Naive thymus-derived CD8-positive, alpha-beta T cell (primary cell): Measurements from ENCODE around the gene VPS16. TPM values are rescaled to one million over a fixed set of nuclear protein-coding genes. Genes with fewer than 3 reads are reported as not detected.
"Not testable (repeated sequence)": the region's sequence is repeated elsewhere in the genome, so short reads cannot be mapped to it uniquely, and the experiment has no call there.

Experiments
- ATAC-seq, 2 donors: fragments of 150-1000 bp; cut with Tn5 transposase in 1 of 2; sonication (Bioruptor Pico), chemical (Tn5 transposase) in 1 of 2; 1 replicate in 1 of 2; 2 replicates in 1 of 2; pipeline ENCODE4 v1.10.0; 2021; ENCODE audit warnings: mild to moderate bottlenecking in 2 of 2, moderate library complexity in 2 of 2
- POLR2A ChIA-PET: fragments of 350-600 bp; sonication (Branson Sonifier 250); formaldehyde crosslinking; loops from one replicate; lab custom pipeline; 2021; ENCODE audit warnings: antibody characterized with exemption; lab: Charles Lee
- DNase-seq, 10 donors: peaks; one replicate each; pipeline versions ENCODE4 v3.0.0 to v3.0.0-alpha.2; 2020 to 2022
- H3K27ac Mint-ChIP-seq, 10 donors: one replicate each; pipeline ENCODE4 v1.8.0; 2020 to 2022; ENCODE audit warnings: mild to moderate bottlenecking in 10 of 10, mixed read lengths in 10 of 10, moderate library complexity in 4 of 10, inconsistent platforms in 1 of 10
- H3K27me3 Mint-ChIP-seq, 5 donors: one replicate each; pipeline ENCODE4 v1.8.0; 2021 to 2022; ENCODE audit warnings: mixed read lengths in 5 of 5
- H3K36me3 Mint-ChIP-seq, 3 donors: one replicate each; pipeline ENCODE4 v1.8.0; 2020 to 2022; ENCODE audit warnings: mixed read lengths in 3 of 3, mild to moderate bottlenecking in 2 of 3, inconsistent platforms in 1 of 3
- H3K4me1 Mint-ChIP-seq, 4 donors: one replicate each; pipeline ENCODE4 v1.8.0; 2021 to 2022; ENCODE audit warnings: mixed read lengths in 4 of 4
- H3K4me3 Mint-ChIP-seq, 10 donors: one replicate each; pipeline ENCODE4 v1.8.0; 2020 to 2022; ENCODE audit warnings: mild to moderate bottlenecking in 10 of 10, mixed read lengths in 10 of 10, moderate library complexity in 6 of 10, inconsistent platforms in 1 of 10
- H3K9me3 Mint-ChIP-seq, 9 donors: one replicate each; pipeline ENCODE4 v1.8.0; 2020 to 2022; ENCODE audit warnings: mixed read lengths in 9 of 9, mild to moderate bottlenecking in 3 of 9, inconsistent platforms in 1 of 9, moderate library complexity in 1 of 9
- polyA plus RNA-seq, 3 donors: library from polyadenylated mRNA; unstranded; fragments of 300-500 nt; fragmentation: Illumina TruSeq; gene quantifications; one replicate each; pipeline ENCODE4 v1.2.3, GENCODE V29; 2021
- total RNA-seq, 8 experiments: library from RNA in 2 of 8; stranded (reverse) in 2 of 8; gene quantifications; one replicate each; pipeline ENCODE4 v1.2.3 and lab custom pipeline; 2021 to 2026

VPS16 gene
- total and polyA plus RNA-seq, 5 experiments from 2014 or later = 34.6 to 57.8 (median 40.6) TPM

DNA sequence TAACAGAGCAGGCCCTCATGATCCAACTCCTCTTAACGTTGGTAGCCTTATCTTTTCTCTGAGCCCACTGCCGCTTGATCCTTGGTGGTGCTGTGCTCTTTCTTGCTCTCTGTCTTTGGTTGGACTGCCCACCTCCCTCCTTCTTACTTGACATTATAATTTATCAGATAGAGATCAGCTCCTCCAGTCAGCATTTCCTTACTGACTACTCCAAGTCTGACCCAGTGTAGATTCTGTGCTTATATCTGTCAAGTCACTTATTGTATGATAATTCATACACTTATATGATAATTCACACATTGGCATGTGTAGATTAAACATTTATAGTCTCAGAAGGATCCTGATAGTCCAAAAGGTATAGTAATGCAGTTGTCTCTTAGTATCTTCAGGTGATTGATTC lies 50.8 kb downstream of the VPS16 start:
- Mint-ChIP-seq H3K27ac (peak overlapping the region in 6 of 10 donors; percentile 2 to 68 (median 43)), H3K9me3 (peaks cover 0 to 7% (median 0%) of the 10 kb centered on the region in 9 donors), H3K4me1 (peaks cover 36 to 64% (median 58%) of the 10 kb centered on the region in 4 donors), H3K4me3 (peak overlapping the region in 1 of 10 donors; percentile 0), H3K36me3 (peaks cover 0 to 18% (median 9%) of the 10 kb centered on the region in 3 donors), H3K27me3 (no peaks in the 10 kb centered on the region)
- POLR2A ChIA-PET = no interaction called here
- ATAC-seq (no peak), DNase-seq (no peak)

DNA sequence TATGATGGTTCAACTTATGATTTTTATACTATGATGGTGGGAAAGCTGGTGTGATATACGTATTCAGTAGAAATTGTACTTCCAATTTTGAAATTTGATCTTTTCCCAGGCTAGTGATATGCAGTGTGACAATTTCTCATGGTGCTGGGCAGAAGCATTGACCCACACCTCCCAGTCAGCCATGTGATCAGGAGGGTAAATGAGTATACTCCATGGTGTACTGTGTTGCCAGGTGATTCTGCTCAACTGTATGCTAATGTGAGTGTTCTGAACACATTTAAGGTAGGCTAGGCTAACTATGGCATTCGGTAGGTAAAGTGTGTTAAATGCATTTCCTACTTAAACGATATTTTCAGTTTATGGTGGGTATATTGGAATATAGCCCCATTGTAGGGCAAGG lies 51.8 kb downstream of the VPS16 start:
- DNase-seq = no peak
- no peak for ATAC-seq
- Mint-ChIP-seq H3K36me3 (peaks cover 0 to 21% (median 11%) of the 10 kb centered on the region in 3 donors), H3K4me1 (peaks cover 35 to 66% (median 62%) of the 10 kb centered on the region in 4 donors), H3K27ac (peak overlapping the region in 2 of 10 donors; percentile 6 to 50), H3K4me3 (no peak overlapping the region), H3K9me3 (peaks cover 0 to 7% (median 0%) of the 10 kb centered on the region in 9 donors), H3K27me3 (no peaks in the 10 kb centered on the region)
- POLR2A ChIA-PET = no interaction called here

DNA sequence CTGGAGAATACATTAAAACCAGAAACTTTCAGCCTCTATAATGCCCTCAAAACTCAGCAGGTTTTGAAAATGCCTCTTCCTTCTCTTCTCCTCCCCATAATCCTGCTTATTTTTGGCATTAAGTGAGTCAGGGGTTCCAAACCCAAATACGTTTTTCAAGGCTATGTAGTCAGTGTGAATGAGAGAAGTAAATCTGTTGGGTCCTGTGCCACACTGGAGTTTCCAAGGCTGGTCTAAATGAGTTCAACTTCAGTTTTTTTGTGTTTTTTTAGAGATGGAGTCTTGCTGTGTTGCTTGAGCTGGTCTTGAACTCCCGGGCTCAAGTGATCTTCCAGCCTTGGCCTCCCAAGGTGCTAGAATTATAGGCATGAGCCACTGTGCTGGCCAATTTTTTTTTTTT lies 53.7 kb downstream of the VPS16 start:
- H3K27me3 Mint-ChIP-seq = no peaks in the 10 kb centered on the region
- no peak for ATAC-seq

DNA sequence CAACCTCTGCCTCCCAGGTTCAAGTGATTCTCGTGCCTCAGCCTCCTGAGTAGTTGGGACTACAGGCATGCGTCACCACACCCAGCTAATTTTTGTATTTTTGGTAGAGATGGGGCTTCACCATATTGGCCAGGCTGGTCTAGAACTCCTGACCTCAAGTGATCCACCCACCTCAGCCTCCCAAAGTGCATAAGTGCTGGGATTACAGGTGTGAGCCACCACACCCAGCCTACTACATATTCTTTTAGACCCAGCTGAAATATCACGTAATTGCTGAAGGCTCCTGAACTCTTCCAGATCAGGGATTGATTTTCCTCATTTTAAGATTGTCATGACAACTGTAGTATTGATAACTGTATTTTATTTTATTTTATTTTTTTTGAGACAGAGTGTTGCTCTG lies 54.6 kb downstream of the VPS16 start:
- DNase-seq, H3K27ac Mint-ChIP-seq, ATAC-seq, H3K27me3 Mint-ChIP-seq, H3K4me3 Mint-ChIP-seq, H3K9me3 Mint-ChIP-seq, POLR2A ChIA-PET: not testable (repeated sequence)
- Mint-ChIP-seq H3K36me3 (peaks cover 0 to 20% (median 11%) of the 10 kb centered on the region in 3 donors), H3K4me1 (peaks cover 29 to 58% (median 52%) of the 10 kb centered on the region in 4 donors)

More for the DNA sequence above, 53.7 kb downstream of the VPS16 start:
- POLR2A ChIA-PET = no interaction called here
- peaks cover 29 to 58% (median 52%) of the 10 kb centered on the region in 4 donors for H3K4me1 Mint-ChIP-seq
- H3K27ac Mint-ChIP-seq = no peak overlapping the region
- no peak for DNase-seq
- peaks cover 0 to 7% (median 0%) of the 10 kb centered on the region in 9 donors for H3K9me3 Mint-ChIP-seq
- H3K36me3 Mint-ChIP-seq = peaks cover 0 to 20% (median 11%) of the 10 kb centered on the region in 3 donors
- H3K4me3 Mint-ChIP-seq = no peak overlapping the region

DNA sequence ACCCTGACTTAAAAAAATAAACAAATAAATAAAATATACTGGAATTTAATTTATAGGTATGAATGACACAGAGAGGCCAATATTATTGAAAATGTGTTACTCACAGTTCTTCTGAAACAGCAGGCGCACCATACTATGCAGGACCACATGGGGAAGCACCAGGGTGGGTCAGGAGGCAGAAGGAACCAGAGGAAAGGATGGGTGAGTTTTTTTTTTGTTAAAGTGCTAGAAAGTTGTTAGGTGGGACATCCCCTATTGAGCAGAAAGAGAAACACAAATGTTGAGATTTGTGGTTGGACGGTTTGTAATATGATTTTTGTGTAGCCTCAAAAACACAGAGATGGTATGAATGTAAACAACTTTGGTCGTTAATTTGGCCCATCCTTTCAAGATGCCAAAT lies 58.7 kb downstream of the VPS16 start:
- peaks cover 22 to 67% (median 50%) of the 10 kb centered on the region in 4 donors for H3K4me1 Mint-ChIP-seq
- ATAC-seq (peak in 1 of 2 donors; percentile 56), DNase-seq (no peak)
- H3K4me3 Mint-ChIP-seq = peak overlapping the region in 2 of 10 donors; percentile 30 to 51
- H3K36me3 Mint-ChIP-seq = peaks cover 0 to 16% (median 7%) of the 10 kb centered on the region in 3 donors
- H3K9me3 Mint-ChIP-seq = peaks cover 0 to 5% (median 0%) of the 10 kb centered on the region in 9 donors
- H3K27me3 Mint-ChIP-seq = no peaks in the 10 kb centered on the region
- POLR2A ChIA-PET = no interaction called here
- H3K27ac Mint-ChIP-seq = peak overlapping the region in 6 of 10 donors; percentile 13 to 80 (median 54)

DNA sequence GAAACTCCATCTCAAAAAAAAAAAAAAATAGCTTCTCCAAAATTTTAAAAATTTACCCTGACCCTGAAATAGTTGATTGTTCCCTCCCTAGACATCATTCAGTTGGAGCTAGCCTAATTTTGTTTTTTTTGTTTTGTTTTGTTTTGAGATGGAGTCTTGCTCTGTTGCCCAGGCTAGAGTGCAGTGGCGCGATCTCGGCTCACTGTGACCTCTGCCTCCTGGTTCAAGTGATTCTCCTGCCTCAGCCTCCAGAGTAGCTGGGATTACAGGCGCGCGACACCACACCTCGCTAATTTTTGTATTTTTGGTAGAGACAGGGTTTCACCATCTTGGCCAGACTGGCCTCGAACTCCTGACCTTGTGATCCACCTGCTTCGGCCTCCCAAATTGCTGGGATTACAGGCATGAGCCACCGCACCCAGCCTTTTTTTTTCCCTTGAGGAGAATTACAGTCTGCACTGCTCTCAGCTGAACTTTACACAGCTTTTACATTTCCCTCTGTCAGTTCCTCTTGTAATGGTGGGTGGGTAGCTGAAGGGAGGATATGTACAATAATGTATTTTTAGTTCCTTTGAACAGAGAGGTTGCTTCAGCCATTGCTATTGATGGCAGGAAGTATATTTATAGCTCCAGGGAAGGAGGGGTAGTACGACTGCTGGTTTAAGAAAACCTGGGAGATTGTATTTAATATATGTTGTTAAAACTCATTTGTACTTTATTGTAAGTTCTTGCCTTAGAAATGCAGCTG lies 60.5 kb downstream of the VPS16 start:
- Mint-ChIP-seq H3K4me3 (peak overlapping the region; percentile 36 to 83 (median 66)), H3K4me1 (peaks cover 23 to 65% (median 53%) of the 10 kb centered on the region in 4 donors), H3K27me3 (no peaks in the 10 kb centered on the region), H3K9me3 (no peaks in the 10 kb centered on the region), H3K36me3 (peaks cover 0 to 12% (median 4%) of the 10 kb centered on the region in 3 donors), H3K27ac (peak overlapping the region; percentile 5 to 88 (median 72))
- ATAC-seq (peak; percentile 58 to 85), DNase-seq (peak in 2 of 10 donors; percentile 28)
- POLR2A ChIA-PET = interaction anchor here (1.5 kb wide), 1 partner anchor 34 kb away, joined by 4 read pairs; no protein-coding TSS in a partner anchor

DNA sequence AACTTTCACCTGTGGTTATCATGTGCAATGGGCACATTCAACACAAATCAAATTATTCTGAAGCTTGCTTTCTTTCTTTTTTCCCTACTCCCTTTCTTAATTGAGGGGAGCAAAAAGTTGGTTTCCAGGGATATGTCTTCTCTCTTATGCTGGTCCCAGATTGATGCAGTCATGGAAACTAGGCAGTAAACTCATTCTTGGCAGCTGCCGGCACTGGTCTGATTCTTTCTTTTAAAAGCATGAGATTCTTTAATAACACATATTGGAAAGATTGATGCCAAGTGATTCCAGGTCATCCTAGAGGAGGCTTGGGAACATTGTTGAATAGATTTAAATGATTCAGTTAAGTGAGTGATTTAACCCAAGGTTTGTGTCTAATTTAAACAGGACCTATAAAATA lies 61.7 kb downstream of the VPS16 start:
- POLR2A ChIA-PET = no interaction called here

DNA sequence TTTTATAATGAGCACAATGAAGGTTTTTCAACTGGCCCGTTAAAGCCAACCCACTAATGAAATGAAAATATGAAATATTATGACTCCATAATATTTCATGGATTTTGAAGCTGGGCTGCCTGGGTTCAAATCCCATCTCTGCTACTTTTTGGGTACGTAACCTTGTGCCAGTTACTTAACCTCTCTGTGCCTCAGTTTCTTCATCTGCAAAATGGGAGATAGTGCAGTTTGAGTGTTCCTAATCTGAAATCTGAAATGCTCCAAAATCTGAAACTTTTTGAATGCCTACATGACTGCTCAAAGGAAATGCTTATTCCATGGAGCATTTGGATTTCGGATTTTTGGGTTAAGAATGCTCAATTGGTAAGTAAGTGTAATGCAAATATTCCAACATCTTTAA lies 62.3 kb downstream of the VPS16 start:
- no peaks in the 10 kb centered on the region for H3K27me3 Mint-ChIP-seq
- POLR2A ChIA-PET = no interaction called here
- H3K4me1 Mint-ChIP-seq = peaks cover 21 to 55% (median 42%) of the 10 kb centered on the region in 4 donors
- H3K27ac Mint-ChIP-seq = no peak overlapping the region
- H3K36me3 Mint-ChIP-seq = peaks cover 0 to 8% (median 0%) of the 10 kb centered on the region in 3 donors
- H3K4me3 Mint-ChIP-seq = no peak overlapping the region
- no peaks in the 10 kb centered on the region for H3K9me3 Mint-ChIP-seq
- ATAC-seq (no peak), DNase-seq (no peak)

More for the DNA sequence above, 61.7 kb downstream of the VPS16 start:
- Mint-ChIP-seq H3K9me3 (no peaks in the 10 kb centered on the region), H3K4me3 (no peak overlapping the region), H3K27ac (peak overlapping the region in 1 of 10 donors; percentile 23), H3K27me3 (no peaks in the 10 kb centered on the region), H3K36me3 (peaks cover 0 to 8% (median 0%) of the 10 kb centered on the region in 3 donors), H3K4me1 (peaks cover 23 to 55% (median 43%) of the 10 kb centered on the region in 4 donors)
- DNase-seq = no peak
- ATAC-seq = no peak

DNA sequence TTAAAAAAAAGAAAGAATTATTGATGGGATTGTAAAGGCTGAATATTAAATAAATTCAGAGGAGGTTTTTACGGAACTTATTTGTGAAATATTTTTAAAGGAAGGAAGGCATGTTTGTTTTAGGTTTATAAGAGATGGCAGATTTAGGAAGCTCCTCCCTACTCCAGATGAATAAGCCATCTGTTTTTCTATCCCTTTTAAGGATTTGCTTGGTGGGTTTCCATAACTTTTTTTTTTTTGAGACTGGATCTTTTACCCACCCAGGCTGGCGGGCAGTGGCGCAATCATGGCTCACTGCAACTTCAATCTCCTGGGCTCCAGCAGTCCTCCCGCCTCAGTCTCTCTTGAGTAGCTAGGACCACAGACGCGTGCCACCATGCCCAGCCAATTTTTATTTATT lies 63.1 kb downstream of the VPS16 start:
- Mint-ChIP-seq H3K4me3 (no peak overlapping the region), H3K4me1 (peaks cover 21 to 57% (median 44%) of the 10 kb centered on the region in 4 donors), H3K36me3 (peaks cover 0 to 10% (median 0%) of the 10 kb centered on the region in 3 donors), H3K27ac (no peak overlapping the region), H3K27me3 (no peaks in the 10 kb centered on the region), H3K9me3 (no peaks in the 10 kb centered on the region)
- ATAC-seq (no peak), DNase-seq (no peak)
- POLR2A ChIA-PET = no interaction called here

DNA sequence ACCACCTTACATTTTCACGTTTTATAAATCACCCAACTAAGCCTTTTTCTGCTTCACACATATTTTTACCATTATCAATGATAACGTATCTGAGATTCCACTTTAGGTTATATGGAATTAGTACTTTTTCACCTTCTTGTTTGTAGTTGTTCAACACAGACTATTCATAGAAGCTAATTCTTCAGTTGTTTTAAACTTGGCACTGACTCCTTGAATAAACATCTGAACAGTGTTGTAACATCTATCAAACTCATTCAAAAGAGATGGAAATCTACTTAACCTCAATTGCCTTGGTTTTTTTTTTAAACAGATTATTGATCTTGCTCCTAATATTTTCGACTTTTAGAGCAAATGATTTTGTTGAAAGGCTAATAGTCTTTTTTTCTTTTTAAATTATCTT lies 67.0 kb downstream of the VPS16 start:
- Mint-ChIP-seq H3K4me3 (no peak overlapping the region), H3K27me3 (no peaks in the 10 kb centered on the region), H3K4me1 (peaks cover under 1 to 23% (median 14%) of the 10 kb centered on the region in 4 donors), H3K27ac (no peak overlapping the region), H3K36me3 (peaks cover 0 to 10% (median 0%) of the 10 kb centered on the region in 3 donors), H3K9me3 (no peaks in the 10 kb centered on the region)
- POLR2A ChIA-PET = no interaction called here
- no peak for DNase-seq
- ATAC-seq = no peak

DNA sequence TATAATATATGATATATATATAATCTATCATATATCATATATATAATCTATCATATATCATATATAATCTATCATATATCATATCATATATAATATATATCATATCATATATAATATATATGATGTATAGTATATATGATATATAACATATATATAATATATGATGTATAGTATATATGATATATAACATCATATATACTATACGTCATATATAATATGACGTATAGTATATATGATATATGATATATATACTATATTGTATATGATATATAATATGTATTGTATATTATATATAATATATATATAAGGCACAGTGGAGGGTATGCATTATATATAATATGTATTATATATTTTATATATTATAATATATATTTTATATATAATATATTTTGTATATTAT lies 69.4 kb downstream of the VPS16 start:
- Mint-ChIP-seq H3K4me3 (no peak overlapping the region), H3K27ac (no peak overlapping the region), H3K9me3 (no peaks in the 10 kb centered on the region), H3K36me3 (peaks cover 0 to 9% (median 0%) of the 10 kb centered on the region in 3 donors), H3K4me1 (peaks cover 0 to 19% (median 6%) of the 10 kb centered on the region in 4 donors), H3K27me3 (no peaks in the 10 kb centered on the region)
- POLR2A ChIA-PET = interaction anchor here (0.6 kb wide), 1 partner anchor 144 kb away, joined by 6 read pairs; no protein-coding TSS in a partner anchor
- DNase-seq = no peak
- ATAC-seq = no peak

DNA sequence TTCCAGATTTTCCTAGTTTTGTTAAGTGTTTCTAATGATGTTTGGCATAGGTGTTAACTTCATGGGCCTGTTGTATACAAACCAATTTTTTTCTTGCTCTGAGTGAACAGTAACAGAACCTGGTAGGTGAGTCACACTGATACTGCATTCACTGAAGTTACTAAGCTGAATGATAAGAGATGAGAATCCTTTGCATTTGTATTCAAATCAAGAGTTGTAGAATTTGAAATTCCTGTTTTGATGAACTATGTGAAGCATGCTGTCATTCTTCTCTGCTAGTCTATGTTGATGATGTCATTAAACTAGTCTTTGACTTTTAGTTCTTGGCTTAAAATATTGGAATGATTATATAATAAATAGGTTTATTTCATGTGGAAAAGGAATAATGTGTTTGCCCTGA lies 70.7 kb downstream of the VPS16 start:
- Mint-ChIP-seq H3K9me3 (no peaks in the 10 kb centered on the region), H3K4me3 (no peak overlapping the region), H3K27ac (no peak overlapping the region), H3K36me3 (peaks cover 0 to 9% (median 0%) of the 10 kb centered on the region in 3 donors), H3K27me3 (no peaks in the 10 kb centered on the region), H3K4me1 (peaks cover 0 to 14% (median 8%) of the 10 kb centered on the region in 4 donors)
- DNase-seq (no peak), ATAC-seq (no peak)
- POLR2A ChIA-PET = no interaction called here

DNA sequence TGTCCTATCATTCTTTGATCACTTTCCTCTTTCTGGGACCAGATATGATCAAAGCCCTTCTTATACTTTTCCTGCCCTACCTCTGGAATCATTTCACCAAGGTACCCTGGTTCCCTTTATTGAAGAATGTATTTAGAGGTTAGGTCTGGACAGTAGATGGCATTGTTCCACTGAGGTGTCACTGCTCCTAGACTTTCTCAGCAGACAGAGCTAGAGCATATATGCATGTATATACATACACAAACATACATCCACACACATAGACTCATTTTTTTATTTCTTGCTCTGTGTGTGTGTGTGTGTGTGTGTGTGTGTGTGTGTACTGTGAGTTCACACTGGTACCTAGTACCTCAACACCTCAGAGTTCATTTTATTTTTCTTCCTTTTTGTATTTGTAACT lies 73.6 kb downstream of the VPS16 start:
- Mint-ChIP-seq H3K27me3 (no peaks in the 10 kb centered on the region), H3K4me1 (peaks cover 10 to 28% (median 18%) of the 10 kb centered on the region in 4 donors), H3K4me3 (no peak overlapping the region), H3K9me3 (no peaks in the 10 kb centered on the region), H3K36me3 (peaks cover 0 to 9% (median 0%) of the 10 kb centered on the region in 3 donors), H3K27ac (no peak overlapping the region)
- DNase-seq (no peak), ATAC-seq (no peak)
- POLR2A ChIA-PET = no interaction called here
